H1 (cell line): Measurements from ENCODE around the gene SLC9A4. TPM values are rescaled to one million over a fixed set of nuclear protein-coding genes. Genes with fewer than 3 reads are reported as not detected.

ENCODE experiments used
- CTCF ChIA-PET: fragments of 300-600 bp; sonication (Branson Sonifier 250); formaldehyde crosslinking; loops from one replicate; lab custom pipeline; 2021; ENCODE audit not compliant: partially characterized antibody; lab: Charles Lee
- POLR2A ChIA-PET: fragments of 300-600 bp; sonication (Branson Sonifier 250); formaldehyde crosslinking; loops from one replicate; lab custom pipeline; 2021; ENCODE audit warnings: inconsistent platforms; ENCODE audit not compliant: partially characterized antibody; lab: Charles Lee
- DNase-seq, 2 experiments: peaks; one replicate each; pipeline versions ENCODE4 v3.0.0 to v3.0.0-alpha.2; 2010 to 2022; ENCODE audit warnings: low spot score in 2 of 2, low read depth in 1 of 2, mixed read lengths in 1 of 2
- FAIRE-seq: peaks from 2 replicates; lab custom pipeline; 2011; peaks lifted over from hg19 to GRCh38; lab: Jason Lieb, UNC
- H2AFZ ChIP-seq: 2 replicates; pipeline ENCODE4 v1.8.1; 2012; ENCODE audit warnings: low read length, inconsistent platforms
- H2AK5ac ChIP-seq: 2 replicates; pipeline ENCODE4 v1.6.1; 2013; ENCODE audit warnings: low read depth, low read length
- H2BK120ac ChIP-seq: replicated peaks from 2 replicates; pipeline ENCODE3; 2013; ENCODE audit warnings: low read depth, low read length, inconsistent platforms
- H2BK12ac ChIP-seq: 2 replicates; pipeline ENCODE4 v1.6.1; 2013; ENCODE audit warnings: low read depth, low read length
- H2BK15ac ChIP-seq: 2 replicates; pipeline ENCODE4 v1.6.1; 2013; ENCODE audit warnings: low read length
- H2BK20ac ChIP-seq: 2 replicates; pipeline ENCODE4 v1.6.1; 2013; ENCODE audit warnings: low read length
- H2BK5ac ChIP-seq: 2 replicates; pipeline ENCODE4 v1.6.1; 2013; ENCODE audit warnings: low read depth, low read length
- H3K14ac ChIP-seq: 2 replicates; pipeline ENCODE4 v1.6.1; 2013; ENCODE audit warnings: inconsistent platforms; ENCODE audit not compliant: insufficient read length
- H3K18ac ChIP-seq: 2 replicates; pipeline ENCODE4 v1.6.1; 2013; ENCODE audit warnings: low read length; ENCODE audit errors: extremely low read depth
- H3K23ac ChIP-seq: 2 replicates; pipeline ENCODE4 v1.6.1; 2013; ENCODE audit warnings: inconsistent platforms; ENCODE audit not compliant: insufficient read length
- H3K23me2 ChIP-seq: 2 replicates; pipeline ENCODE4 v1.6.1; 2013; ENCODE audit warnings: low read depth, low read length
- H3K27ac ChIP-seq: 2 replicates; pipeline ENCODE4 v1.6.1; 2011; ENCODE audit warnings: low read depth, low read length, inconsistent platforms
- H3K27me3 ChIP-seq, 4 experiments: replicated peaks in 1 of 4; 1 replicate in 1 of 4; 2 replicates in 3 of 4; pipeline versions ENCODE4 v1.6.1 to v1.8.1; 2011 to 2013; ENCODE audit warnings: low read length in 3 of 4, mild to moderate bottlenecking in 3 of 4, inconsistent platforms in 2 of 4, mixed read lengths in 2 of 4, moderate library complexity in 1 of 4; ENCODE audit not compliant: control insufficient read depth in 3 of 4, insufficient read depth in 3 of 4; ENCODE audit errors: extremely low read depth in 1 of 4
- H3K36me3 ChIP-seq, 4 experiments: 2 replicates each; pipeline versions ENCODE4 v1.6.1 to v1.8.1; 2011 to 2013; ENCODE audit warnings: mild to moderate bottlenecking in 4 of 4, low read length in 3 of 4, moderate library complexity in 2 of 4, control low read depth in 1 of 4, inconsistent platforms in 1 of 4; ENCODE audit not compliant: insufficient read depth in 4 of 4, control insufficient read depth in 2 of 4
- H3K4ac ChIP-seq: replicated peaks from 2 replicates; pipeline ENCODE3; 2013; ENCODE audit warnings: low read length, low read depth, mixed read lengths, inconsistent platforms; ENCODE audit not compliant: insufficient read length
- H3K4me1 ChIP-seq, 4 experiments: replicated peaks in 1 of 4; 1 replicate in 1 of 4; 2 replicates in 3 of 4; pipeline versions ENCODE4 v1.6.1 to v1.8.1; 2011 to 2013; ENCODE audit warnings: low read length in 3 of 4, inconsistent platforms in 2 of 4, mixed read lengths in 1 of 4; ENCODE audit not compliant: insufficient read depth in 4 of 4, control insufficient read depth in 3 of 4
- H3K4me2 ChIP-seq, 2 experiments: 2 replicates each; pipeline versions ENCODE4 v1.6.1 to v1.8.1; 2011 to 2013; ENCODE audit warnings: low read depth in 2 of 2, low read length in 2 of 2, control low read depth in 1 of 2, inconsistent platforms in 1 of 2, mild to moderate bottlenecking in 1 of 2; ENCODE audit not compliant: insufficient read depth in 1 of 2
- H3K4me3 ChIP-seq, 4 experiments: fragments of 200-600, 300-600 bp in 1 of 4; sonication (generic), shearing (Covaris generic), sonication (Bioruptor Twin) in 1 of 4; 2 replicates each; pipeline versions ENCODE4 v1.5.1 to v1.8.1; 2011 to 2016; ENCODE audit warnings: low read length in 4 of 4, low read depth in 3 of 4, control low read depth in 2 of 4, inconsistent platforms in 2 of 4, mild to moderate bottlenecking in 2 of 4, mixed read lengths in 1 of 4, moderate library complexity in 1 of 4; ENCODE audit not compliant: insufficient read depth in 2 of 4; ENCODE audit errors: extremely low read depth in 1 of 4
- H3K56ac ChIP-seq: replicated peaks from 2 replicates; pipeline ENCODE3; 2013; ENCODE audit warnings: low read depth, mild to moderate bottlenecking, mixed read lengths, low read length, inconsistent platforms; ENCODE audit not compliant: insufficient read length
- H3K79me1 ChIP-seq: 2 replicates; pipeline ENCODE4 v1.6.1; 2013; ENCODE audit warnings: low read depth, low read length, control low read depth
- H3K79me2 ChIP-seq, 2 experiments: 2 replicates each; pipeline versions ENCODE4 v1.6.1 to v1.8.1; 2012 to 2013; ENCODE audit warnings: low read length in 2 of 2, mild to moderate bottlenecking in 2 of 2, inconsistent platforms in 1 of 2; ENCODE audit not compliant: insufficient read depth in 2 of 2, control insufficient read depth in 1 of 2
- H3K9ac ChIP-seq, 4 experiments: replicated peaks in 1 of 4; 1 replicate in 1 of 4; 2 replicates in 3 of 4; pipeline versions ENCODE4 v1.6.1 to v1.8.1; 2011 to 2013; ENCODE audit warnings: low read depth in 3 of 4, low read length in 3 of 4, control low read depth in 2 of 4, mild to moderate bottlenecking in 2 of 4, moderate library complexity in 2 of 4, inconsistent platforms in 1 of 4; ENCODE audit errors: extremely low read depth in 1 of 4
- H3K9me3 ChIP-seq, 2 experiments: 2 replicates each; pipeline versions ENCODE4 v1.6.1 to v1.8.1; 2012 to 2013; ENCODE audit warnings: mild to moderate bottlenecking in 2 of 2, moderate library complexity in 2 of 2, control low read depth in 1 of 2, inconsistent platforms in 1 of 2, low read depth in 1 of 2, low read length in 1 of 2, mixed read lengths in 1 of 2; ENCODE audit not compliant: insufficient read depth in 2 of 2
- H4K20me1 ChIP-seq, 2 experiments: replicated peaks in 1 of 2; 2 replicates each; pipeline versions ENCODE3 to v1.8.1; 2011 to 2013; ENCODE audit warnings: inconsistent platforms in 2 of 2, low read length in 2 of 2, mild to moderate bottlenecking in 1 of 2; ENCODE audit not compliant: insufficient read depth in 2 of 2, control insufficient read depth in 1 of 2
- H4K5ac ChIP-seq: 2 replicates; pipeline ENCODE4 v1.6.1; 2013; ENCODE audit warnings: low read length, low read depth, mixed read lengths, inconsistent platforms; ENCODE audit not compliant: insufficient read length
- H4K8ac ChIP-seq: 2 replicates; pipeline ENCODE4 v1.8.0; 2013; ENCODE audit warnings: mild to moderate bottlenecking, moderate library complexity, low read length, inconsistent platforms; ENCODE audit not compliant: insufficient read depth; ENCODE audit errors: extremely low read depth
- H4K91ac ChIP-seq: replicated peaks from 2 replicates; pipeline ENCODE3; 2013; ENCODE audit warnings: low read length, mixed read lengths, inconsistent platforms; ENCODE audit not compliant: insufficient read length
- CBX5 ChIP-seq: fragments of 300-800, 300-1000 bp; sonication (generic); IDR thresholded peaks from 2 replicates; pipeline ENCODE4 v1.7.1; 2016; ENCODE audit warnings: antibody characterized with exemption, low read length, low read depth
- HDAC2 ChIP-seq, 2 experiments: fragments of 300-600 bp in 1 of 2; sonication (generic) in 1 of 2; IDR thresholded peaks; 2 replicates each; pipeline ENCODE4 v1.6.1; 2011 to 2012; ENCODE audit warnings: low read depth in 2 of 2, low read length in 2 of 2, mild to moderate bottlenecking in 2 of 2, moderate library complexity in 2 of 2, borderline replicate concordance in 1 of 2, inconsistent platforms in 1 of 2
- SP2 ChIP-seq: IDR thresholded peaks from 2 replicates; pipeline ENCODE4 v1.6.1; 2012; ENCODE audit warnings: mild to moderate bottlenecking, low read length, inconsistent platforms
- SRF ChIP-seq: IDR thresholded peaks from 2 replicates; pipeline ENCODE4 v1.6.1; 2011; ENCODE audit warnings: mild to moderate bottlenecking, low read depth, low read length, moderate library complexity
- TCF12 ChIP-seq: IDR thresholded peaks from 2 replicates; pipeline ENCODE4 v1.6.1; 2011; ENCODE audit warnings: low read depth, mild to moderate bottlenecking, low read length
- YY1 ChIP-seq: IDR thresholded peaks from 2 replicates; pipeline ENCODE4 v1.6.1; 2011; ENCODE audit warnings: low read depth, mild to moderate bottlenecking, low read length
- WGBS, 2 experiments: shearing (Covaris generic) in 1 of 2; methylation state at CpG; one replicate each; pipeline versions ENCODE4 v1.1.6 to v1.1.7; 2013 to 2015; ENCODE audit warnings: low lambda C conversion rate in 2 of 2, mixed read lengths in 2 of 2, inconsistent platforms in 1 of 2, low coverage in 1 of 2, missing lambda C conversion rate in 1 of 2; ENCODE audit not compliant: insufficient replicate concordance in 2 of 2, insufficient coverage in 1 of 2, insufficient read length in 1 of 2; ENCODE audit errors: extremely low coverage in 1 of 2, missing lambda C conversion rate in 1 of 2; 5-methylcytosine and 5-hydroxymethylcytosine counted together
- polyA plus RNA-seq, 7 experiments: library from polyadenylated mRNA; depleted of rRNA in 3 of 7; stranded (reverse) in 5 of 7; unstranded in 2 of 7; fragments of >200 nt in 5 of 7; fragments of 200-250 nt in 2 of 7; gene quantifications; 1 replicate in 5 of 7; 2 replicates in 1 of 7; 4 replicates in 1 of 7; pipeline versions ENCODE4 v1.2.1 to v1.2.3, GENCODE V29; 2011 to 2013; ENCODE audit warnings: missing spikeins in 2 of 7, mixed read lengths in 2 of 7
- total RNA-seq: library from RNA; stranded (reverse); fragmentation: NEBNext Ultra II Directional; extraction: Animal tissue kit (Norgen Biotek cat#: 25700); gene quantifications from 2 replicates; pipeline ENCODE4 v1.2.1, GENCODE V29; 2021

SLC9A4 gene
- total and polyA plus RNA-seq, 2 of the 8 experiments (the other 6 are each of a cell fraction or from before 2014, with no cell fraction given), result not detected

GRCh38 chr2:102553601-102554000, 80.6 kb downstream of the SLC9A4 start:
- Histone ChIP-seq H3K56ac (no peak overlapping the region), H3K4me3 (no peak overlapping the region), H2BK120ac (no peak overlapping the region), H3K9ac (no peak overlapping the region), H4K91ac (no peak overlapping the region), H4K20me1 (no peaks in the 10 kb centered on the region), H2BK12ac (no peak overlapping the region), H3K14ac (no peak overlapping the region), H3K18ac (no peak overlapping the region), H2BK20ac (no peak overlapping the region), H4K5ac (no peak overlapping the region), H2AFZ (no peak overlapping the region), H3K23ac (no peak overlapping the region), H3K4ac (no peak overlapping the region), H3K4me1 (no peaks in the 10 kb centered on the region), H3K27me3 (no peaks in the 10 kb centered on the region), H3K23me2 (no peaks in the 10 kb centered on the region), H2BK15ac (no peak overlapping the region), H4K8ac (no peak overlapping the region), H3K9me3 (no peaks in the 10 kb centered on the region), H3K4me2 (no peak overlapping the region), H3K79me2 (no peaks in the 10 kb centered on the region), H3K79me1 (no peaks in the 10 kb centered on the region), H2BK5ac (no peak overlapping the region)
- no peak for DNase-seq
- no peak for FAIRE-seq
- WGBS, 2 experiments, result 14% methylated on average over 1 of the region's 1 CpG; no CpG with 5 or more reads in 1 of the 2 experiments
- CTCF ChIA-PET, result no interaction called here
- TF ChIP-seq TCF12, result no peak
- TF ChIP-seq YY1, result no peak
- TF ChIP-seq CBX5, result no peak
- no peak for TF ChIP-seq SP2
- no peak for TF ChIP-seq SRF
- TF ChIP-seq HDAC2 (IDR thresholded peaks at IDR 0.05; ENCODE audit: borderline replicate concordance in 1 of 2, low read depth in 2 of 2, low read length in 2 of 2), result no peak
- TF ChIP-seq, all 59 proteins: peak for 0
- Histone ChIP-seq H3K36me3 (no peaks in the 10 kb centered on the region), H2AK5ac (no peak overlapping the region), H3K27ac (no peak overlapping the region)
- POLR2A ChIA-PET, result no interaction called here
